Nephron progenitor cell (in vitro differentiated cells): Measurements from ENCODE around the gene TUBGCP5.

Source experiments
- DNase-seq: peaks from one replicate; pipeline ENCODE4 v3.0.0; 2021
- H3K27ac Mint-ChIP-seq: 2 replicates; pipeline ENCODE4 v1.8.0; 2021; ENCODE audit warnings: mild to moderate bottlenecking, moderate library complexity, mixed read lengths
- H3K27me3 Mint-ChIP-seq: 2 replicates; pipeline ENCODE4 v1.8.0; 2021; ENCODE audit warnings: mild to moderate bottlenecking, low read depth, mixed read lengths; ENCODE audit not compliant: poor library complexity
- H3K36me3 Mint-ChIP-seq: 2 replicates; pipeline ENCODE4 v1.8.0; 2021; ENCODE audit warnings: low read depth, mixed read lengths
- H3K4me1 Mint-ChIP-seq: 2 replicates; pipeline ENCODE4 v1.8.0; 2021; ENCODE audit warnings: mixed read lengths
- H3K4me3 Mint-ChIP-seq: 2 replicates; pipeline ENCODE4 v1.8.0; 2021; ENCODE audit warnings: mild to moderate bottlenecking, moderate library complexity, mixed read lengths
- H3K9me3 Mint-ChIP-seq: 2 replicates; pipeline ENCODE4 v1.8.0; 2021; ENCODE audit warnings: mild to moderate bottlenecking, moderate library complexity, mixed read lengths
- CTCF ChIP-seq: fragments of 200-600 bp; sonication (generic); IDR thresholded peaks from 2 replicates; pipeline ENCODE4 v1.5.0; 2021; ENCODE audit warnings: antibody characterized with exemption

The TUBGCP5 gene

GRCh38 chr15:22950256-22950990, 88.9 kb downstream of the TUBGCP5 start:
- H3K27ac Mint-ChIP-seq = peak overlapping the region; percentile 91
- no peaks in the 10 kb centered on the region for H3K9me3 Mint-ChIP-seq
- H3K4me1 Mint-ChIP-seq = peaks cover 59% of the 10 kb centered on the region
- H3K4me3 Mint-ChIP-seq = no peak overlapping the region
- no peak for TF ChIP-seq CTCF
- peaks cover 8% of the 10 kb centered on the region for H3K36me3 Mint-ChIP-seq
- peaks cover 3% of the 10 kb centered on the region for H3K27me3 Mint-ChIP-seq
- no peak for DNase-seq
